Upper lobe of right lung (tissue), 1 donor: ENCODE data around the gene KRIT1. TPM values are rescaled to one million over a fixed set of nuclear protein-coding genes. Genes with fewer than 3 reads are reported as not detected.
"Not testable (repeated sequence)": the region's sequence is repeated elsewhere in the genome, so short reads cannot be mapped to it uniquely, and the experiment has no call there.

ENCODE experiments used
- ATAC-seq: fragments of 200-7000 bp; cut with Tn5 transposase; one replicate; pipeline ENCODE4 v1.9.1; 2020; ENCODE audit warnings: mild to moderate bottlenecking, moderate library complexity
- DNase-seq: peaks from one replicate; pipeline ENCODE4 v3.0.0-alpha.2; 2020
- H3K27ac ChIP-seq: fragments of 200-600 bp; one replicate; pipeline ENCODE4 v1.8.0; 2022
- H3K27me3 ChIP-seq: fragments of 200-600 bp; one replicate; pipeline ENCODE4 v1.8.0; 2022; ENCODE audit warnings: mild to moderate bottlenecking
- H3K36me3 ChIP-seq: fragments of 200-600 bp; one replicate; pipeline ENCODE4 v1.8.0; 2022
- H3K4me1 ChIP-seq: fragments of 200-600 bp; one replicate; pipeline ENCODE4 v1.8.0; 2022
- H3K4me3 ChIP-seq: fragments of 200-600 bp; one replicate; pipeline ENCODE4 v1.8.0; 2022; ENCODE audit warnings: mild to moderate bottlenecking
- H3K9me3 ChIP-seq: fragments of 200-600 bp; one replicate; pipeline ENCODE4 v1.8.0; 2022
- CTCF ChIP-seq: fragments of 200-600 bp; IDR thresholded peaks from one replicate; pipeline ENCODE4 v1.8.0; 2022; ENCODE audit warnings: antibody characterized with exemption
- intact Hi-C: fragments of 100-400 bp; cut with DNase I; formaldehyde crosslinking; loops from one replicate; pipeline ENCODE4 v1.11.0; 2022
- total RNA-seq: library from RNA; stranded (reverse); fragmentation: NEBNext Ultra II Directional; extraction: Animal tissue kit (Norgen Biotek cat#: 25700); gene quantifications from one replicate; pipeline ENCODE4 v1.2.1, GENCODE V29; 2021
- donor health status: DM: no; HTN: yes; CAD: no; lungs with severe emphysema.

The KRIT1 gene
- total RNA-seq, 1 donor from 2014 or later, result 37.7 TPM

DNA sequence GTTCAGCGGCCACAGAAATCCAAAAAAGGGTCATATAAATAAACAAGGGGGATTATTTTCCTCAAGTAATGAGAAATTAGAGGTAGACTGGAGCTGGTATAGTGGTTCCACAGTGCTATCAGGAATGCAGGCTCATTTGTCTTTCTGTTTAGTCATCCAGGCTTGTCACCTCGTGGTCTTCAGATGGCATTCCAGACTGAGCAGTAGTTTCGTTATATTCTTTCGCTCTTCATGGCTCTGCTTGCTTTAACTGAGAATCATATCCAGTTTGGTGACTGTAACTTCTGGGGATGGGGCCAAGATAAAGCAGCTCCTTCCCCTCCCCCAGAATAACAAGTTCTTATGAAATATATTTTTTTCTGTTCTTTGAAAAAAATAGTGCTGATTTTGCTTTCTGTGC lies 9.6 kb upstream of the KRIT1 start:
- no peak for ATAC-seq
- no peaks in the 10 kb centered on the region for H3K9me3 ChIP-seq

DNA sequence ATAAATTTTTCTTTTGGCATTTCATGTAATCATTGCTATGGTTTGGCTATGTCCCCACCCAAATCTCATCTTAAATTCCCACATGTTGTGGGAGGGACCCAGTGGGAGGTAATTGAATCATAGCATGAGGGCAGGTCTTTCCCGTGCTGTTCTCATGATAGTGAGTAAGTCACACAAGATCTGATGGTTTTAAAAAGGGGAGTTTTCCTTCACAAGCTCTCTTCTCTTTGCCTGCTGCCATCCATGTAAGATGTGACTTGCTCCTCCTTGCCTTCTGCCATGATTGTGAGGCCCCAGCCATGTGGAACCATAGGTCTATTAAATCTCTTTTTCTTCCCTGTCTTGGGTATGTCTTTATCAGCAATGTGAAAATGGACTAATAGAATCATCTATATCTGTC lies 9.1 kb upstream of the KRIT1 start:
- H3K9me3 ChIP-seq, H3K4me1 ChIP-seq, DNase-seq, intact Hi-C loops, H3K4me3 ChIP-seq, ATAC-seq, H3K36me3 ChIP-seq, H3K27me3 ChIP-seq: not testable (repeated sequence)
- H3K27ac ChIP-seq, result peak overlapping the region; percentile 12

More for the DNA sequence above, 9.6 kb upstream of the KRIT1 start:
- Histone ChIP-seq H3K36me3 (no peaks in the 10 kb centered on the region), H3K27ac (peak overlapping the region; percentile 12), H3K4me3 (peak overlapping the region; percentile 11), H3K27me3 (no peaks in the 10 kb centered on the region), H3K4me1 (no peaks in the 10 kb centered on the region)
- intact Hi-C loops, result no loop called here
- no peak for DNase-seq
- no peak for TF ChIP-seq CTCF

DNA sequence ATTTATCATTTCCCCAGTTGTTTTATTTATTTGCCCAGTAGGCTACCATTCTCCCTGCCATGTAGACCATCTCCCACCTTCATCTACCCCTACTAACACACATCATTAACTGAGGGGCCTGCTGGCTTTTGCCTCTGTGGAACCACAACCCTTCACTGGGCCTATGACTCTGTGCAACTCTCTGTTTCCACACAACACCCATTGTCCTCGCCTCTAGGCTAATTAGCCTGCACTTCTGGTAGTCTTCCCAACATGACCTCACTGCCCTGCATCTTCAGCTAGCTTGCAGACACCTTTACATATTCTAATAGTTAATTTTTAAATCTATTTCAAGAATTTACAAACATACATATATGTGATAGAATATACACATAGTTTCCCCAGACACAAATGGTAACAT lies 7.5 kb upstream of the KRIT1 start:
- H3K27me3 ChIP-seq, result no peaks in the 10 kb centered on the region
- ATAC-seq (no peak), DNase-seq (no peak)
- no peaks in the 10 kb centered on the region for H3K9me3 ChIP-seq
- no peak for TF ChIP-seq CTCF
- H3K27ac ChIP-seq, result no peak overlapping the region
- peaks cover 3% of the 10 kb centered on the region for H3K4me1 ChIP-seq
- H3K36me3 ChIP-seq, result no peaks in the 10 kb centered on the region
- intact Hi-C loops, result no loop called here
- H3K4me3 ChIP-seq, result no peak overlapping the region

- intact Hi-C loops, result no loop called here
- no peak for DNase-seq
- no peaks in the 10 kb centered on the region for H3K36me3 ChIP-seq
- H3K4me3 ChIP-seq, result no peak overlapping the region
- peaks cover 17% of the 10 kb centered on the region for H3K4me1 ChIP-seq
- H3K27me3 ChIP-seq, result no peaks in the 10 kb centered on the region
- TF ChIP-seq CTCF, result no peak
- no peak for ATAC-seq
- H3K9me3 ChIP-seq, result no peaks in the 10 kb centered on the region
- H3K27ac ChIP-seq, result no peak overlapping the region
Measured at GRCh38 chr7:92251181-92251580, 5.5 kb upstream of the KRIT1 start.

- no peak for DNase-seq
- no peak for TF ChIP-seq CTCF
- Histone ChIP-seq H3K9me3 (no peaks in the 10 kb centered on the region), H3K4me1 (peaks cover 17% of the 10 kb centered on the region), H3K4me3 (no peak overlapping the region), H3K27ac (no peak overlapping the region), H3K36me3 (no peaks in the 10 kb centered on the region), H3K27me3 (no peaks in the 10 kb centered on the region)
- intact Hi-C loops, result no loop called here
- no peak for ATAC-seq
Measured at GRCh38 chr7:92250603-92251002, 4.9 kb upstream of the KRIT1 start.

GRCh38 chr7:92246360-92247101 lies 817 bp upstream of the KRIT1 start:
- H3K4me3 ChIP-seq, result peak overlapping the region; percentile 85
- intact Hi-C loops, result no loop called here
- no peaks in the 10 kb centered on the region for H3K27me3 ChIP-seq
- H3K4me1 ChIP-seq, result peaks cover 33% of the 10 kb centered on the region
- DNase-seq, result peak; percentile 65
- ATAC-seq, result peak; percentile 40
- no peaks in the 10 kb centered on the region for H3K9me3 ChIP-seq
- peaks cover 4% of the 10 kb centered on the region for H3K36me3 ChIP-seq
- peak overlapping the region; percentile 93 for H3K27ac ChIP-seq
- no peak for TF ChIP-seq CTCF
